GM19099 (cell line): ENCODE data around the gene OR2AG1.

Experiments used
- POLR2A ChIP-seq: IDR thresholded peaks from 3 replicates; pipeline ENCODE4 v1.6.1; 2011; ENCODE audit warnings: low read depth; ENCODE audit not compliant: insufficient read length; ENCODE audit errors: extremely low read depth

OR2AG1 gene

GRCh38 chr11:6833356-6833755 is 50.5 kb downstream of the OR2AG1 start:
- TF ChIP-seq POLR2A: no peak

GRCh38 chr11:6834021-6834420 is 51.2 kb downstream of the OR2AG1 start:
- no peak for TF ChIP-seq POLR2A
